GM23338 (cell line): ENCODE data around the gene RAP1GAP2. TPM values are rescaled to one million over a fixed set of nuclear protein-coding genes. Genes with fewer than 3 reads are reported as not detected.

ENCODE experiments used
- ATAC-seq: fragments of 200-7000 bp; cut with Tn5 transposase; 3 replicates; pipeline ENCODE4 v1.9.1; 2020
- DNase-seq: peaks from one replicate; pipeline ENCODE4 v3.0.0-alpha.2; 2015; ENCODE audit warnings: low spot score
- H2AFZ ChIP-seq: fragments of 200-600 bp; sonication (generic); 2 replicates; pipeline ENCODE4 v1.8.0; 2016; ENCODE audit warnings: antibody characterized with exemption, mild to moderate bottlenecking, moderate library complexity
- H3F3A ChIP-seq: fragments of 200-600 bp; sonication (generic); replicated peaks from 2 replicates; pipeline ENCODE4 v1.8.0; 2017; ENCODE audit warnings: antibody characterized with exemption, mixed run types, low read depth
- H3K27ac ChIP-seq: fragments of 200-600 bp; sonication (generic); 2 replicates; pipeline ENCODE4 v1.6.1; 2016; ENCODE audit warnings: low read depth
- H3K27me3 ChIP-seq: fragments of 200-600 bp; sonication (generic); 2 replicates; pipeline ENCODE4 v1.8.0; 2016; ENCODE audit warnings: mild to moderate bottlenecking, mixed run types, moderate library complexity; ENCODE audit not compliant: insufficient read depth
- H3K36me3 ChIP-seq: fragments of 200-600 bp; sonication (generic); 2 replicates; pipeline ENCODE4 v1.8.0; 2016; ENCODE audit warnings: mild to moderate bottlenecking; ENCODE audit not compliant: insufficient read depth
- H3K4me1 ChIP-seq: fragments of 200-600 bp; sonication (generic); 2 replicates; pipeline ENCODE4 v1.8.0; 2016; ENCODE audit warnings: mild to moderate bottlenecking, moderate library complexity; ENCODE audit not compliant: insufficient read depth
- H3K4me2 ChIP-seq: fragments of 200-600 bp; sonication (generic); 2 replicates; pipeline ENCODE4 v1.7.1; 2017; ENCODE audit warnings: mixed run types
- H3K4me3 ChIP-seq: fragments of 200-600 bp; sonication (generic); 2 replicates; pipeline ENCODE4 v1.6.1; 2016; ENCODE audit warnings: mixed run types
- H3K79me2 ChIP-seq: fragments of 200-600 bp; sonication (generic); replicated peaks from 2 replicates; pipeline ENCODE4 v1.8.0; 2017; ENCODE audit warnings: mild to moderate bottlenecking; ENCODE audit not compliant: insufficient read depth
- H3K9me2 ChIP-seq: fragments of 200-600 bp; sonication (generic); 2 replicates; pipeline ENCODE4 v1.8.0; 2017; ENCODE audit not compliant: insufficient read depth
- H4K20me1 ChIP-seq: fragments of 200-600 bp; sonication (generic); replicated peaks from 2 replicates; pipeline ENCODE4 v1.8.0; 2017; ENCODE audit warnings: mild to moderate bottlenecking; ENCODE audit not compliant: insufficient read depth
- H3K27ac Mint-ChIP-seq: 2 replicates; pipeline ENCODE4 v1.8.0; 2020; ENCODE audit warnings: inconsistent platforms, mild to moderate bottlenecking, moderate library complexity, mixed read lengths
- H3K27me3 Mint-ChIP-seq: 3 replicates; pipeline ENCODE4 v1.8.0; 2022; ENCODE audit warnings: low read depth, mild to moderate bottlenecking, moderate library complexity, mixed read lengths, inconsistent platforms; ENCODE audit not compliant: insufficient read depth, poor library complexity
- H3K36me3 Mint-ChIP-seq: 3 replicates; pipeline ENCODE4 v1.8.0; 2021; ENCODE audit warnings: low read depth, mild to moderate bottlenecking, inconsistent platforms, moderate library complexity, mixed read lengths
- H3K4me1 Mint-ChIP-seq: 3 replicates; pipeline ENCODE4 v1.8.0; 2020; ENCODE audit warnings: mild to moderate bottlenecking, inconsistent platforms, mixed read lengths
- H3K4me3 Mint-ChIP-seq: 3 replicates; pipeline ENCODE4 v1.8.0; 2021; ENCODE audit warnings: moderate library complexity, mild to moderate bottlenecking, inconsistent platforms, mixed read lengths
- H3K9me3 Mint-ChIP-seq: 3 replicates; pipeline ENCODE4 v1.8.0; 2020; ENCODE audit warnings: moderate library complexity, mild to moderate bottlenecking, inconsistent platforms, mixed read lengths
- CREB1 ChIP-seq: fragments of 250-450 bp; sonication (Bioruptor Pico); IDR thresholded peaks from 2 replicates; pipeline ENCODE4 v1.5.0; 2020; ENCODE audit warnings: low read depth, mild to moderate bottlenecking, moderate library complexity
- CTCF ChIP-seq, 2 experiments: fragments of 200-600 bp in 1 of 2; sonication (generic) in 1 of 2; conservative IDR thresholded peaks; 2 replicates each; pipeline versions ENCODE4 v1.5.1 to v1.6.1; 2016 to 2017; ENCODE audit warnings: antibody characterized with exemption in 2 of 2, low read depth in 2 of 2, mild to moderate bottlenecking in 2 of 2, moderate library complexity in 1 of 2
- ETS1 ChIP-seq: IDR thresholded peaks from 2 replicates; pipeline ENCODE4 v1.6.1; 2016; ENCODE audit warnings: antibody characterized with exemption
- EZH2 ChIP-seq: fragments of 200-600 bp; sonication (generic); IDR thresholded peaks from one replicate; pipeline ENCODE4 v1.8.0; 2017; ENCODE audit warnings: antibody characterized with exemption, mild to moderate bottlenecking, low read depth; ENCODE audit not compliant: unreplicated experiment
- EZH2phosphoT487 ChIP-seq: fragments of 200-600 bp; sonication (generic); IDR thresholded peaks from one replicate; pipeline ENCODE4 v1.8.1; 2018; ENCODE audit warnings: antibody characterized with exemption; ENCODE audit not compliant: unreplicated experiment
- JUNB ChIP-seq: IDR thresholded peaks from one replicate; pipeline ENCODE4 v1.6.1; 2016; ENCODE audit warnings: antibody characterized with exemption; ENCODE audit not compliant: unreplicated experiment
- NANOG ChIP-seq: IDR thresholded peaks from 2 replicates; pipeline ENCODE4 v1.6.1; 2016; ENCODE audit warnings: antibody characterized with exemption, borderline replicate concordance
- POLR2AphosphoS5 ChIP-seq: IDR thresholded peaks from 2 replicates; pipeline ENCODE4 v1.6.1; 2016; ENCODE audit warnings: antibody characterized with exemption, low read depth
- REST ChIP-seq: IDR thresholded peaks from one replicate; pipeline ENCODE4 v1.6.1; 2018; ENCODE audit warnings: antibody characterized with exemption; ENCODE audit not compliant: unreplicated experiment
- STAT1 ChIP-seq: IDR thresholded peaks from one replicate; pipeline ENCODE4 v1.6.1; 2016; ENCODE audit warnings: antibody characterized with exemption; ENCODE audit not compliant: unreplicated experiment
- ZNF114 ChIP-seq: fragments of 250-450 bp; sonication (Bioruptor Pico); IDR thresholded peaks from 2 replicates; pipeline ENCODE4 v1.5.0; 2020; ENCODE audit warnings: mild to moderate bottlenecking, moderate library complexity
- ZNF331 ChIP-seq: fragments of 250-450 bp; sonication (Bioruptor Pico); IDR thresholded peaks from 2 replicates; pipeline ENCODE4 v1.5.0; 2020; ENCODE audit warnings: low read depth, mild to moderate bottlenecking, moderate library complexity
- ZNF462 ChIP-seq: fragments of 250-450 bp; sonication (Bioruptor Pico); IDR thresholded peaks from 2 replicates; pipeline ENCODE4 v1.5.0; 2020; ENCODE audit warnings: mild to moderate bottlenecking, moderate library complexity
- polyA plus RNA-seq: library from polyadenylated mRNA; unstranded; fragments of >200 nt; fragmentation: Nextera tagmentation; extraction: Ambion mirVana; gene quantifications from 2 replicates; pipeline ENCODE4 v1.2.1, GENCODE V29; 2016
- total RNA-seq: library from RNA; depleted of rRNA; stranded (reverse); fragments of >200 nt; shearing (Covaris generic); gene quantifications from 2 replicates; pipeline ENCODE4 v1.2.3, GENCODE V29; 2014

Gene RAP1GAP2
- total and polyA plus RNA-seq, 2 experiments from 2014 or later, result 17.8 to 46.1 TPM

GRCh38 chr17:2905696-2906501, 109.7 kb downstream of the RAP1GAP2 start:
- Mint-ChIP-seq H3K27ac (no peak overlapping the region), H3K27me3 (peaks cover 17% of the 10 kb centered on the region), H3K36me3 (peaks cover 39% of the 10 kb centered on the region), H3K4me3 (no peak overlapping the region), H3K9me3 (peaks cover 4% of the 10 kb centered on the region; the same call in 2 of the 3 replicates), H3K4me1 (peaks cover 43% of the 10 kb centered on the region)
- Histone ChIP-seq H4K20me1 (peaks cover 50% of the 10 kb centered on the region), H2AFZ (no peak overlapping the region), H3K79me2 (peaks cover 76% of the 10 kb centered on the region), H3F3A (no peaks in the 10 kb centered on the region; the same call in 1 of the 2 replicates), H3K27me3 (no peaks in the 10 kb centered on the region), H3K27ac (no peak overlapping the region), H3K9me2 (no peaks in the 10 kb centered on the region), H3K4me2 (no peak overlapping the region), H3K36me3 (no peaks in the 10 kb centered on the region), H3K4me3 (no peak overlapping the region), H3K4me1 (peaks cover 12% of the 10 kb centered on the region; the same call in 1 of the 2 replicates)
- ATAC-seq (no peak), DNase-seq (no peak)
- no peak for TF ChIP-seq STAT1
- no peak for TF ChIP-seq EZH2phosphoT487
- TF ChIP-seq ZNF462, result no peak
- TF ChIP-seq REST, result no peak
- TF ChIP-seq ETS1, result no peak
- no peak for TF ChIP-seq POLR2AphosphoS5
- TF ChIP-seq CREB1, result no peak
- no peak for TF ChIP-seq ZNF331
- no peak for TF ChIP-seq ZNF114 (CRISPR knock-in tag)
- no peak for TF ChIP-seq EZH2
- no peak for TF ChIP-seq NANOG
- no peak for TF ChIP-seq CTCF (conservative IDR thresholded peaks at IDR 0.05; ENCODE audit: low read depth in 2 of 2)
- no peak for TF ChIP-seq JUNB
